K562 (cell line): Measurements from ENCODE around the gene CREB3L2. TPM values are rescaled to one million over a fixed set of nuclear protein-coding genes. Genes with fewer than 3 reads are reported as not detected.

ENCODE experiments used
- AFF4 ChIP-seq: sonication (generic); formaldehyde crosslinking; IDR thresholded peaks from 2 replicates; pipeline ENCODE4 v1.8.0; 2023; ENCODE audit warnings: mild to moderate bottlenecking, missing genetic modification reagents
- ATF3 ChIP-seq, 2 experiments: fragments of 450-650 bp in 1 of 2; sonication (generic) in 1 of 2; formaldehyde crosslinking in 1 of 2; IDR thresholded peaks in 1 of 2; conservative IDR thresholded peaks in 1 of 2; 2 replicates each; pipeline versions ENCODE4 v1.6.1 to v1.8.1; 2016 to 2023; ENCODE audit warnings: mild to moderate bottlenecking in 2 of 2, moderate library complexity in 2 of 2, inconsistent platforms in 1 of 2, missing genetic modification reagents in 1 of 2
- CAMTA2 ChIP-seq: fragments of 250-450 bp; sonication (Bioruptor Pico); conservative IDR thresholded peaks from 2 replicates; pipeline ENCODE4 v1.5.1; 2022
- DACH1 ChIP-seq: fragments of 450-650 bp; IDR thresholded peaks from 2 replicates; pipeline ENCODE4 v1.6.1; 2018; ENCODE audit not compliant: partially characterized antibody
- EHMT2 ChIP-seq: fragments of 450-650 bp; IDR thresholded peaks from 2 replicates; pipeline ENCODE4 v1.6.1; 2018; ENCODE audit warnings: antibody characterized with exemption
- FOXO4 ChIP-seq: fragments of 450-650 bp; formaldehyde crosslinking; IDR thresholded peaks from 2 replicates; pipeline ENCODE4 v1.4.0; 2020; ENCODE audit warnings: mild to moderate bottlenecking, moderate library complexity
- GTF2E2 ChIP-seq: fragments of 200-800 bp; sonication (Bioruptor generic); IDR thresholded peaks from 2 replicates; pipeline ENCODE4 v1.6.1; 2016; ENCODE audit warnings: missing genetic modification characterization, missing compliant biosample characterization
- HNRNPUL1 ChIP-seq: fragments of 200-400 bp; formaldehyde crosslinking; IDR thresholded peaks from 2 replicates; pipeline ENCODE4 v1.6.1; 2017; ENCODE audit warnings: low read length
- MITF ChIP-seq: IDR thresholded peaks from 2 replicates; pipeline ENCODE4 v1.6.1; 2014; ENCODE audit warnings: antibody characterized with exemption
- MXI1 ChIP-seq: IDR thresholded peaks from 2 replicates; pipeline ENCODE4 v1.6.1; 2011; ENCODE audit warnings: low read depth, mild to moderate bottlenecking, improper control_type of control experiment, low read length
- MYNN ChIP-seq, 2 experiments: sonication (generic); formaldehyde crosslinking in 1 of 2; IDR thresholded peaks; 2 replicates each; pipeline versions ENCODE4 v1.5.0 to v1.6.1; 2016 to 2020; ENCODE audit warnings: antibody characterized with exemption in 1 of 2, missing genetic modification reagents in 1 of 2
- NBN ChIP-seq: fragments of 450-650 bp; IDR thresholded peaks from 2 replicates; pipeline ENCODE4 v1.6.1; 2016; ENCODE audit warnings: low read depth, mild to moderate bottlenecking
- NELFE ChIP-seq: IDR thresholded peaks from 2 replicates; pipeline ENCODE4 v1.6.1; 2011; ENCODE audit warnings: mild to moderate bottlenecking; ENCODE audit not compliant: insufficient read depth, insufficient read length
- NR1H2 ChIP-seq: sonication (generic); formaldehyde crosslinking; IDR thresholded peaks from 2 replicates; pipeline ENCODE4 v1.4.0; 2020; ENCODE audit warnings: mild to moderate bottlenecking, missing genetic modification reagents
- PHF21A ChIP-seq: fragments of 450-650 bp; IDR thresholded peaks from 2 replicates; pipeline ENCODE4 v1.6.1; 2017; ENCODE audit warnings: low read depth, borderline replicate concordance
- PML ChIP-seq: IDR thresholded peaks from 2 replicates; pipeline ENCODE4 v1.6.1; 2012; ENCODE audit warnings: low read length, inconsistent platforms
- RAD21 ChIP-seq, 2 experiments: fragments of 250-450 bp in 1 of 2; fragments of 450-650 bp in 1 of 2; sonication (Bioruptor Pico) in 1 of 2; formaldehyde crosslinking in 1 of 2; IDR thresholded peaks in 1 of 2; conservative IDR thresholded peaks in 1 of 2; 2 replicates each; pipeline versions ENCODE4 v1.4.0 to v1.8.0; 2020 to 2022; ENCODE audit warnings: mild to moderate bottlenecking in 2 of 2, moderate library complexity in 1 of 2
- SAFB ChIP-seq: fragments of 200-400 bp; formaldehyde crosslinking; IDR thresholded peaks from 2 replicates; pipeline ENCODE4 v1.6.1; 2017; ENCODE audit warnings: low read depth, low read length, borderline replicate concordance
- TCFL5 ChIP-seq: fragments of 250-450 bp; sonication (Bioruptor Pico); conservative IDR thresholded peaks from 2 replicates; pipeline ENCODE4 v1.6.1; 2021; ENCODE audit warnings: mild to moderate bottlenecking, moderate library complexity, matching md5 sums
- ZNF253 ChIP-seq: fragments of 250-450 bp; sonication (Bioruptor Pico); conservative IDR thresholded peaks from 2 replicates; pipeline ENCODE4 v1.6.1; 2021; ENCODE audit warnings: mild to moderate bottlenecking
- ZNF384 ChIP-seq: IDR thresholded peaks from 2 replicates; pipeline ENCODE4 v1.6.1; 2012; ENCODE audit warnings: low read depth, low read length, improper control_type of control experiment
- polyA plus RNA-seq, 8 experiments: library from polyadenylated mRNA; depleted of rRNA in 4 of 8; stranded (reverse) in 5 of 8; unstranded in 3 of 8; fragments of >200 nt; fragmentation: Nextera tagmentation in 2 of 8; fragmentation: Illumina TruSeq in 1 of 8; extraction: Ambion mirVana in 2 of 8; extraction: Trizol in 1 of 8; gene quantifications; 2 replicates each; pipeline versions ENCODE4 v1.2.1 to v1.2.3, GENCODE V29; 2011 to 2014; ENCODE audit warnings: inconsistent platforms in 1 of 8, missing spikeins in 1 of 8
- total RNA-seq, 7 experiments: library from RNA; depleted of rRNA in 6 of 7; stranded (reverse); fragments of >200 nt in 6 of 7; fragmentation: Illumina TruSeq in 2 of 7; extraction: Trizol in 2 of 7; gene quantifications; 2 replicates each; pipeline versions ENCODE4 v1.2.1 to v1.2.3, GENCODE V29; 2011 to 2021; ENCODE audit warnings: low replicate concordance in 1 of 7

CREB3L2 gene
- total and polyA plus RNA-seq, 9 of the 15 experiments (the other 6 are each of a cell fraction or from before 2014, with no cell fraction given), result 7.1 to 45.6 (median 15.8) TPM

GRCh38 chr7:137992104-137992549 is 9.8 kb downstream of the CREB3L2 start (continued):
- TF ChIP-seq AFF4 (no peak), NR1H2 (CRISPR knock-in tag) (no peak), ATF3 (IDR thresholded peaks at IDR 0.05) (peak; percentile 82), ATF3 (CRISPR knock-in tag; conservative IDR thresholded peaks at IDR 0.05) (peak; percentile 72; the same call in 1 of the 2 replicates), ZNF253 (CRISPR knock-in tag) (no peak), CAMTA2 (no peak), RAD21 (CRISPR knock-in tag; conservative IDR thresholded peaks at IDR 0.05 in 1 of 2, IDR thresholded peaks at IDR 0.05 in 1 of 2) (no peak), NBN (peak; percentile 79), SAFB (no peak), GTF2E2 (tag) (no peak), ZNF384 (no peak), TCFL5 (CRISPR knock-in tag) (no peak), HNRNPUL1 (no peak), DACH1 (no peak), PHF21A (peak; percentile 67; the same call in 1 of the 2 replicates), MYNN (IDR thresholded peaks at IDR 0.05) (peak; percentile 74; the same call in 1 of the 2 replicates), MYNN (CRISPR knock-in tag; IDR thresholded peaks at IDR 0.05) (no peak), EHMT2 (peak; percentile 90), NELFE (no peak), FOXO4 (CRISPR knock-in tag) (no peak), MXI1 (no peak), PML (peak; percentile 23; the same call in 1 of the 2 replicates), MITF (no peak)
